MM.1S (cell line): ENCODE data around the gene XAGE3.

ENCODE experiments used
- DNase-seq: peaks from one replicate; pipeline ENCODE4 v3.0.0-alpha.2; 2015
- H2AFZ ChIP-seq: fragments of 300-600 bp; sonication (generic); 2 replicates; pipeline ENCODE4 v1.6.0; 2016; ENCODE audit warnings: antibody characterized with exemption, low read length
- H3F3A ChIP-seq: fragments of 300-600 bp; sonication (generic); 2 replicates; pipeline ENCODE4 v1.6.1; 2016; ENCODE audit warnings: mild to moderate bottlenecking, antibody characterized with exemption, low read length, moderate library complexity, mixed read lengths; ENCODE audit not compliant: insufficient read depth
- H3K27ac ChIP-seq: fragments of 300-600 bp; sonication (generic); 2 replicates; pipeline ENCODE4 v1.5.1; 2016; ENCODE audit warnings: mild to moderate bottlenecking, low read length
- H3K27me3 ChIP-seq: fragments of 300-600 bp; sonication (generic); replicated peaks from 2 replicates; pipeline ENCODE4 v1.6.0; 2016; ENCODE audit warnings: low read length; ENCODE audit not compliant: insufficient read depth
- H3K36me3 ChIP-seq: fragments of 300-600 bp; sonication (generic); replicated peaks from 2 replicates; pipeline ENCODE4 v1.6.1; 2016; ENCODE audit warnings: mild to moderate bottlenecking, low read length, mixed read lengths; ENCODE audit not compliant: insufficient read depth
- H3K4me1 ChIP-seq: fragments of 300-600 bp; sonication (generic); 2 replicates; pipeline ENCODE4 v1.6.1; 2016; ENCODE audit warnings: low read length, mixed read lengths
- H3K4me2 ChIP-seq: fragments of 300-600 bp; sonication (generic); 2 replicates; pipeline ENCODE4 v1.6.0; 2016; ENCODE audit warnings: low read depth, low read length
- H3K4me3 ChIP-seq: fragments of 300-600 bp; sonication (generic); 2 replicates; pipeline ENCODE4 v1.5.1; 2016; ENCODE audit warnings: low read length, mixed read lengths
- H3K79me2 ChIP-seq: fragments of 300-600 bp; sonication (generic); 2 replicates; pipeline ENCODE4 v1.6.1; 2016; ENCODE audit warnings: mixed run types, low read length, mixed read lengths
- H3K9ac ChIP-seq: fragments of 300-600 bp; sonication (generic); 2 replicates; pipeline ENCODE4 v1.6.1; 2016; ENCODE audit warnings: low read length, mixed read lengths
- H3K9me2 ChIP-seq: fragments of 300-600 bp; sonication (generic); replicated peaks from 2 replicates; pipeline ENCODE4 v1.6.1; 2016; ENCODE audit warnings: mild to moderate bottlenecking, low read length, mixed read lengths; ENCODE audit not compliant: insufficient read depth
- H3K9me3 ChIP-seq: fragments of 300-600 bp; sonication (generic); replicated peaks from 2 replicates; pipeline ENCODE4 v1.6.1; 2016; ENCODE audit warnings: mild to moderate bottlenecking, low read length, mixed read lengths; ENCODE audit not compliant: insufficient read depth
- H4K20me1 ChIP-seq: fragments of 300-600 bp; sonication (generic); 2 replicates; pipeline ENCODE4 v1.6.1; 2016; ENCODE audit warnings: mild to moderate bottlenecking, low read length, moderate library complexity, mixed read lengths; ENCODE audit not compliant: insufficient read depth
- EZH2 ChIP-seq: fragments of 300-600 bp; sonication (generic); optimal IDR thresholded peaks from 2 replicates; pipeline ENCODE3; 2017; ENCODE audit warnings: low read depth, mild to moderate bottlenecking, antibody characterized with exemption, low read length, mixed read lengths
- EZH2phosphoT487 ChIP-seq: fragments of 300-600 bp; sonication (generic); IDR thresholded peaks from 2 replicates; pipeline ENCODE4 v1.6.1; 2018; ENCODE audit warnings: antibody characterized with exemption, low read length
- TF ChIP-seq, protein P1 (sequence below): fragments of 300-600 bp; sonication (generic); IDR thresholded peaks from 2 replicates; pipeline ENCODE4 v1.5.1; 2016; ENCODE audit warnings: antibody characterized with exemption, low read length, mixed read lengths

XAGE3 gene

DNA sequence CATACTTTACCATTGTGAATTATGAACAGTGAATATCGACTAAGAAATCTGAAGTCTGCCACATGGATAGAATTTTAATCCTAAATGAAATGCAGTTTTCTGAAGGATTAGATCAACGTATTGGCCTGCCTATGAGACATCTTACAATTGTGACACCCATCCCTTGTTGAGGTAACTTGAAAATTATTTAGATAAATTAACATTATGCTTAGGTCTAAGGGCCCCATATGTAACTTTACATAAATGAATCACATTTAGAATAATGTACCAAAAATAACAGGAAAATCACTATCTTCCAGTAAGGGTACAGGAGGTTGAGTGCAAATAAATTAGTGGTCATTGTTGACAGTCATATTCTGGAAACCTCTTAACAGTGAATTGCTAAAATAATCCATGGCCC, 43.3 kb downstream of the XAGE3 start:
- H2AFZ ChIP-seq = no peak overlapping the region
- DNase-seq = no peak
- no peaks in the 10 kb centered on the region for H3K27me3 ChIP-seq

GRCh38 chrX:52821079-52821760, 46.7 kb downstream of the XAGE3 start:
- H3K9me2 ChIP-seq = no peaks in the 10 kb centered on the region
- no peak overlapping the region for H3K9ac ChIP-seq
- no peaks in the 10 kb centered on the region for H3F3A ChIP-seq
- no peak overlapping the region for H2AFZ ChIP-seq
- no peaks in the 10 kb centered on the region for H3K79me2 ChIP-seq
- no peak overlapping the region for H3K27ac ChIP-seq
- H3K4me2 ChIP-seq = no peak overlapping the region
- H3K27me3 ChIP-seq = no peaks in the 10 kb centered on the region
- no peak overlapping the region for H3K4me3 ChIP-seq
- H3K4me1 ChIP-seq = no peaks in the 10 kb centered on the region
- no peaks in the 10 kb centered on the region for H3K36me3 ChIP-seq
- no peak for DNase-seq
- H3K9me3 ChIP-seq = no peaks in the 10 kb centered on the region
- no peaks in the 10 kb centered on the region for H4K20me1 ChIP-seq
- no peak for TF ChIP-seq EZH2
- TF ChIP-seq EZH2phosphoT487 = no peak
- TF ChIP-seq, protein P1, sequence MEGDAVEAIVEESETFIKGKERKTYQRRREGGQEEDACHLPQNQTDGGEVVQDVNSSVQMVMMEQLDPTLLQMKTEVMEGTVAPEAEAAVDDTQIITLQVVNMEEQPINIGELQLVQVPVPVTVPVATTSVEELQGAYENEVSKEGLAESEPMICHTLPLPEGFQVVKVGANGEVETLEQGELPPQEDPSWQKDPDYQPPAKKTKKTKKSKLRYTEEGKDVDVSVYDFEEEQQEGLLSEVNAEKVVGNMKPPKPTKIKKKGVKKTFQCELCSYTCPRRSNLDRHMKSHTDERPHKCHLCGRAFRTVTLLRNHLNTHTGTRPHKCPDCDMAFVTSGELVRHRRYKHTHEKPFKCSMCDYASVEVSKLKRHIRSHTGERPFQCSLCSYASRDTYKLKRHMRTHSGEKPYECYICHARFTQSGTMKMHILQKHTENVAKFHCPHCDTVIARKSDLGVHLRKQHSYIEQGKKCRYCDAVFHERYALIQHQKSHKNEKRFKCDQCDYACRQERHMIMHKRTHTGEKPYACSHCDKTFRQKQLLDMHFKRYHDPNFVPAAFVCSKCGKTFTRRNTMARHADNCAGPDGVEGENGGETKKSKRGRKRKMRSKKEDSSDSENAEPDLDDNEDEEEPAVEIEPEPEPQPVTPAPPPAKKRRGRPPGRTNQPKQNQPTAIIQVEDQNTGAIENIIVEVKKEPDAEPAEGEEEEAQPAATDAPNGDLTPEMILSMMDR = no peak

More for the DNA sequence above, 43.3 kb downstream of the XAGE3 start:
- H4K20me1 ChIP-seq = no peaks in the 10 kb centered on the region
- no peaks in the 10 kb centered on the region for H3K36me3 ChIP-seq
- no peaks in the 10 kb centered on the region for H3K79me2 ChIP-seq
- no peak overlapping the region for H3K27ac ChIP-seq
- no peaks in the 10 kb centered on the region for H3F3A ChIP-seq
- no peak overlapping the region for H3K4me3 ChIP-seq
- H3K4me2 ChIP-seq = no peak overlapping the region
- no peaks in the 10 kb centered on the region for H3K9me3 ChIP-seq
- TF ChIP-seq EZH2 (no peak), EZH2phosphoT487 (no peak)
- TF ChIP-seq, protein P1 = no peak
- H3K4me1 ChIP-seq = no peaks in the 10 kb centered on the region
- no peak overlapping the region for H3K9ac ChIP-seq
- no peaks in the 10 kb centered on the region for H3K9me2 ChIP-seq

DNA sequence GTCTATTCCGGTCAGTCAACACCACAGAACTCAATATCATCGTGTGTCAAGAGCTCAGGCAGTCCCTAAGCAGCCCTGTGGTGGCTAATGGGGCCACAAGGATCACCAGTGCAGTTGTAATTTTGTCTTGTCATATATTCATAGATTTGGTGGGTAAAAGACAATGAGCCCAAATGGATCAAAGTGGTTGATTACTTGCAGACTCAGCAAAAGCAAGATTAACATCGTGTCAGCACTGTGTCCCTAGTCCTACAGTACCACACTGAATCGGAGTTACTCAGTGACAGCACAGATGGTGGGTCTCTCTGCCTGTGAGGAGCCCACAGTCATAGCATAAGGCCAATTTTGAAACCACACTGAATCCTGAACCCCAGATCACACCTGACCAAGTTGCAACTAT, 48.1 kb downstream of the XAGE3 start:
- no peaks in the 10 kb centered on the region for H3F3A ChIP-seq
- no peaks in the 10 kb centered on the region for H3K79me2 ChIP-seq
- no peak overlapping the region for H3K9ac ChIP-seq
- H3K9me2 ChIP-seq = no peaks in the 10 kb centered on the region
- H3K27ac ChIP-seq = no peak overlapping the region
- no peak overlapping the region for H3K4me3 ChIP-seq
- no peaks in the 10 kb centered on the region for H4K20me1 ChIP-seq
- H3K36me3 ChIP-seq = no peaks in the 10 kb centered on the region
- DNase-seq = no peak
- H3K9me3 ChIP-seq = no peaks in the 10 kb centered on the region
- H3K4me1 ChIP-seq = no peaks in the 10 kb centered on the region
- TF ChIP-seq, protein P1 = no peak
- TF ChIP-seq EZH2 = no peak
- no peak for TF ChIP-seq EZH2phosphoT487
- H2AFZ ChIP-seq = no peak overlapping the region
- no peak overlapping the region for H3K4me2 ChIP-seq
- no peaks in the 10 kb centered on the region for H3K27me3 ChIP-seq
